Activated CD4-positive, alpha-beta T cell treated with anti-CD3 and anti-CD28 coated beads, Interleukin-2, amount 50 U/mL, for 24 hours (primary cell): ENCODE data around the gene IRAK2.

Source experiments
- DNase-seq, 2 donors: peaks; one replicate each; pipeline ENCODE4 v3.0.0-alpha.2; 2020; ENCODE audit warnings: low read depth in 1 of 2, low spot score in 1 of 2

The IRAK2 gene

DNA sequence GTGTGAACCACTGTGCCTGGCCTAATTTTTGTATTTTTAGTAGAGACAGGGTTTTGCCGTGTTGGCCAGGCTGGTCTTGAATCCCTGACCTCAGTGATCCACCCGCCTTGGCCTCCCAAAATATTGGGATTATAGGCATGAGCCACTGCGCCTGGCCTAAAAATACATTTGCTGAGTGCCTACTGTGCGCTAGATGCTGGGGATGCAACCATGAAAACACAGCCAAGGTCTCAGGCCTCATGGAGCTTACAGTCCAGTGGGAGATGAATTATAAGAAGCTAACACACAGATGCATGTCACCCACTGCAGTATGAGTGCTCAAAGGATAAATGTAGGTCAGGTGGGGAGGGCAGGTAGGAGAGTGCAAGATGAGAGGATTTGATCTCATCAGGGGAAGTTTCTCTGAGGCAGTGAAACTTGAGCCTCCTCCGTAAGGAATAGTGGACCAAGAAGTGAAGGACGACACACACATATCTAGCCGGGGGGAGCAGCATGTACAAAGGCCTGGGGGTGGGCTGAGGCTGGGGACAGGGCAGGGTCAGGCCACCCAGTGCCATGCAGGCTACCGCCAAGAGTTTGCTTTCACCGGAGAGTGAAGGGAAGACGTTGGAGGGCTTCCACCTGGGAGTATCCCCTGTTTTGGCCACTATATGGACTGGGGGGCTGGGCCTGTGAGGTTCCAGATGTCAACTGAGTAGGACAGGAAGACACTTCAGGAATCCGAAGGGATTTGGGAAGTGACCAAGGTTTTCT, 24.3 kb downstream of the IRAK2 start:
- DNase-seq = no peak

DNA sequence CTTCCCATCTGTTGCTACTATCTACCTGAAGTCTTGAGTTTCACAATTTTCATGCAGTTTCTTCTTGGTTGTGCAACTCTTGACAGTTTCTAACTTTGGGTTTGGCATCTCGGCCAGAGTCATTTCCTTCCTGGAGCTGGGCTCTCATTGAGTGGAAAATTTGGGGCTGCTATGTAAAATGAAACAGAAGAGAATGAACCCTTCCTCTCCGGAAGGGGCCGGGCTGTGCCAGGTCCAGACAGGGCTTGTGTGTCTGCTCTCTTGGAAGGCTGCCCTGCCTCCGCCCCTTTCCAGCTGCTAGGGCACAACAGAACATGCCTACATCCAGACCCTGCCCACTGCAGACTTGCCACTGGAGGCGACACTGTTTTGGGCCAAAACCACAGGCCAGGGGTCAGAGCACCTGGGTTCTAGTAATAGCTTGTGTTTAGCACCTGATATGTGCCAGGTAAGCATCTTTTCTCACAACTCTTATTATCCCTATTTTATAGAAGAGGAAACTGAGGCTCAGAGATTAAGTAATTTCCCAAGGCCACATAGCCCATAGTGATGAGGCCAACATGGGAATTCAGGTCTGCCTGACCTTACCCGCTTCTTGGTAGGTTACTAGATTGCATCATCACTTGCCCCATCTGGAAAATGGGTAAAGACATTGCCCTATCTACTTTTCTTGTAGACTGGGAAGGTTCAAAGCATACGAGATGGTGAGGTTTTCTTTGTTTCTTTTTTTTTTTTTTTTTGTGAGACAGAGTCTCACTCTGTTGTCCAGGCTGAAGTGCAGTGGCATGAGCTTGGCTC, 25.0 kb downstream of the IRAK2 start:
- DNase-seq = peak in 1 of 2 donors; percentile 20

- peak; percentile 14 to 49 for DNase-seq
Measured at GRCh38 chr3:10192953-10193691, 28.4 kb downstream of the IRAK2 start.

GRCh38 chr3:10193692-10194327, 29.1 kb downstream of the IRAK2 start:
- DNase-seq = no peak

DNA sequence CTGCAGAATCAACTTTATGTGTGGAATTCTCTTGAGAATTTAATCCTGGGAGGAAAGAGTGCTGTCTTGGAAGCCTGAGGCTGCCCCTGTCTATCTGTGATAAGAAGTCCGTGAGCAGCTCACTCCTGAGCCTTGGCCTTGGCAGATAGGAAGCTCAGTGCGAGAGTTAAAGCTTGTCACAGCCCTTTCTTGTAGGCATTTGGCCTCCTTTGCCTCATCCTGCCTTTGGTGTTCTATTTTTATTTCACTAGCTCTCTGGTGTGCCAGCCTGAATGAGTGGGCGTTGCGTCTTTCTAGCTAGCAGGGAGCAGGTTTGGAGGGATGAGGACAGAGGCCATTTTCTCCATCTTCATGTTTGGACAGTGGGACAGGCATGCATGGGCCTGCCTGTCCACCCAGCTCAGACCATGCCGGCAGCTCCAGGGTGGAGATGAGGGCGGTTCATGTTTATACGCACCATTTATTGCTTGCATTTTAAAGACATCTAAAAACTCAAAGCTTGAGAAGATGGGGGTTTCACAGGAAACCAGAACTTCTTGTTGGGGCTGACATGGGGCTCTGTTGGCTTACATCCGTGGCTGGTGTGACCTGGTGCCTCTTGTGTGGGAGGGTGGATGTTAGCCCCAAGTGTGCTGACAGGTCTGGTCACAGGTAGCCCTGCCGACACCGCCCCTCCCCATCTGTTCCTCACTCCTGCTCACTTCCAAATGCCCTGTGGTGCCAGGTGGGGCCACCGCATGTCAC, 29.8 kb downstream of the IRAK2 start:
- DNase-seq = peak in 1 of 2 donors; percentile 15

- DNase-seq = no peak
Measured at GRCh38 chr3:10195366-10196089, 30.8 kb downstream of the IRAK2 start.

DNA sequence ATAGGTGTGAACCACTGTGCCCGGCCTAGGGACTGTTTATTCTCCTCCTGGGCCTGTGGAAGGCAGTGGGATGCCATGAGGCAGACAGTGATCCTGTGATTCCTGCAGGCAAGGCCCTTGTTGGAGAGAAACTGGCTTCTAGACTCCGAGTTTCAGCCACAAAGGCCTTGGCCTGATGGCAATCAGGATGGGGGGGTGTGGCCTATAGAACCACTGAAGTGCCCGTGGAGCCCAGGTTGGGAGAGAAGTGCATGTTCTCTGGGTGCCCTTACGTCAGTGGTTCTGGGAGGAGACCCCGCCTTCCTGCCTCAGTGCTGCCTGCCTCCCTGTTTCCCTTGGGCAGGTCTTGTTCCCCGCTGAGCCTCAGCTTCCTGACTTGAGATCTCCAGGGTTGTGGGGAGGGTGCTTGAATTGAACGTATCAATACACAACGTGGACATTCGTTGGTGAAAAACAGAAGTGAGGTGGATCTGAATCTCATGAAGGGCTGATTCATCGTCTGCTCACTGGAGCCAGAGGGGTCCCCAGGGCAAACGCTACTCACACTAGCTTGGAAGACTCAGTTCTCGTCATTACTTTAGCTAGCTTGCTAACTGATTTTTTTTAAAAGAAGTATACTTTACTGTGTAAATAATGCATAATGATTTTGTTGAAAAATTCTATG, 31.8 kb downstream of the IRAK2 start:
- no peak for DNase-seq

DNA sequence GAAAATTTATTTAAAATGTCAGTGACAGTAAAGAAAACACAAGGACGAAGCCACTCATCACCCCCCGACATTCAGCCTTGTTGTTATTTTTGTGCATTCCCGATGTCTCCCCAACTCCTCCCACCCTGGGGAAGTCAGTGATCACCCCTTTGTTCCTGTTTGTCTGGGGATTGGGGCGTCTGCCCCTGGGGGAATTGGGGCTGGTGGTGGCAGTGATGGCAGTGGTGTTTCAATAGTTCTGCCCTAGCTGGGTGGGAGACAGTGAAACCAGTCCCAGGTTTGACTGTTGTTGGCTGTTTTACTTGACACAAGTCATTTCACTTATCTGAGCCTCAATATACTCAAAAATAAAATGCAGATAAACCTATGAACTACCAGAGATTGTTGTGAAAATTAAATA, 33.5 kb downstream of the IRAK2 start:
- no peak for DNase-seq

DNA sequence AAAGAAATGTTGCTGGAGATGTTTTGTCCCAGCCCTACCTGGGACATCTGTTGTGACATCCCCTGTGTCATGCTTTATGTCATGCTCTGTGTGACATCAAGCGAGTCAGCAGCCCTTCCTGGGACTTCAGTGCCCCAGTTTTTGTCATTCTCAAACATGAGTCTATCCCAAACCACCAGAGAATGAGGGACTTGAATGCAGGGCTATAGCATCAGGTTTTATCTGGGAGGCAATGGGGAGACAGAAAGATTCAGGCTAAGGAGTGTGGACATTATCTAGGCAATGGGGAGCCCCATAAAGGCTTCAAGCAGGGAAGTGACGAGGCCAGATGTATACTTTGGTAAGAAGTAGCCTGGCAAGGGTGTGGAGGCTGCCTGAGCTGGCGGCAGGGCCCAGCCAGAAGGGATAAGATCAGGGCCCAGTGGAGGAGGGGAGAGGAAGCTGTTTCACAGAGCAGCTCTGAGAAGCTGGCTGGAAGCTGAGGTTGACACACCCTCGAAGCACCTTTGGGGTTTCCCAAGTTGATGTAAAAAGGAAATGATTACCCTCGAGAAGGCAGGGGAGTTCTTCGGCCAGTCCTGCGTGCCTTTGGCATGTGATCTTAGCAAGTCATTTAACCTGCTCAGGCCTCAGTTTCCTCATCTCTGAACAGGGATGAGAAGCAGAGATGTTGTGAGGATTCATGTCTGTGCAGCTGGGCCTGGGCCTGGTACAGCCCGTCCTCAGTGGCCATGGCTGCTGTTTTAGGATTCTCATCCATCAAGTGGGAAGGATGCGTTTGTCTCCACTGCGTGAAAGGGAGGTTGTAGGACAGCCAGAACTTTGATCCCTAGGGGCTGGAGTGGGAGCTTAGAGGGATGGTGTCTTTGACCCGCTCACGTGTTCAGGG, 34.3 kb downstream of the IRAK2 start:
- peak; percentile 21 to 64 for DNase-seq

DNA sequence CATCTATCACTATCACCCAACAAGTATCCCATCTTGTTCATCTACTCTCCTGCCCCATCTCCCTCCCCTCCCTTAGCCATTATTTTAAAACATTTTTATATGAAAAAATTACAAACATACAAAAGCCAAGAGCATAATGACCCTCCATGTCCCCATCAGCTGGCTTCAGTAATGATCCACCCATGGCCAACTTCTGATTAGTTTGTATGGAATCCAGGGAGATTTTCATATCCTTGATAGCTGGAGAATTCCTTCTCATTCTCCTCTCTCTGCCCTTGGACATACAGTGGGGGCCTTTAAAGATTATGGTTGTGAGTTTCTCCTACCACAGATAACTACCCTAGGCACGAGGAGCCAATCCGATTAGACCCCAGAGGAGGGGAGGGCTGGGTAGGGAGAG, 40.2 kb downstream of the IRAK2 start:
- DNase-seq = no peak

DNA sequence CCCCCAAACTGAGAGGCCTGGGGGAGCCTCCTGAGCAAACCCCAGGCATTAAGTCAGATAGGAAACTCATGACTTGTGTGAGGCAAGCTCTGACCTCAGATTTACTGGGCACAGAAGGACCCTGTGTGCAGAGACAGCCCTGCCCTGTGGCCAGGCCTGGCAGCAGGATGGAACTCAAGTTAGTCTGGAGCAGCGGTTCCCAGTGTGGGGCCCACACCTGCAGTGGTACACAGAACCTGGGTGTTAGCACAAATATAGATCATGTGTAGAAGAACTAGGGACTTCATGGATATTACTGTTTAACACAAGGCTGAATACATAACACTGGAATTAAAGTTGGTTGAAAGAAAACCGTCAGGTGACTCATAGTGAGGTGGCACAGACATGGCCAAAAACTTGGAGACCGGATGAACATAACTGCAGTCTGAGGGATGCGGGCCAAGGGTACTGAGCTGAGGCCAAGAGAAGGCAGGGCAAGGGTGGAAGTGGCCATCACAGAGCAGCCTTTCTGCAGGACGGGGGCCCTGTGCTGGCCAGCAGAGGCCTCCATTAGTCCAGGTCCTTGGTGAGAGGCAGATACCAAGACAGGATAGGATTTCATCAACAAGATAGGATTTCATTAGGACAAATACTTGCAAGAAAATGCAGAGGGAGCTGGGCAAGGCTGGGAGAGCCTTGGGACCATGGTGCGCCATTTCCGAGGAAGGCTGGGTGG, 40.9 kb downstream of the IRAK2 start:
- no peak for DNase-seq

DNA sequence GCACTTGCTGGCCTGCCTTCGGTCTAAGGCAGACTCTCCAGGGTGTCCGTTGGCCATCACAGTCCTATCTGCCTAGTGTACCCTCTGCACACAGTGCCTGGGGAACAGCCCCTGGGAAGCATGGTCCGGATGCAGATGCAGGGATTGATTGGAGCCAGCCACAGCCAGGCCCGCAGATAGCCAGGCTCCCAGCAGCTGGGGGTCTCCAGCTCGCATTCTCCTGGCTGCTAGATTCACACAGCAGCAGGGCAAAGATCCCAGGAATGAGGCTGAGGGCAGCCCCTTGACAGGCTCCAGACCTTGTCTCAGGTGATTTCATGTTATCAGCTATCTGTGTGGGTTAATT, 41.4 kb downstream of the IRAK2 start:
- DNase-seq = no peak

- no peak for DNase-seq
Measured at GRCh38 chr3:10213156-10213792, 48.6 kb downstream of the IRAK2 start.

GRCh38 chr3:10215578-10216368, 51.1 kb downstream of the IRAK2 start:
- no peak for DNase-seq

DNA sequence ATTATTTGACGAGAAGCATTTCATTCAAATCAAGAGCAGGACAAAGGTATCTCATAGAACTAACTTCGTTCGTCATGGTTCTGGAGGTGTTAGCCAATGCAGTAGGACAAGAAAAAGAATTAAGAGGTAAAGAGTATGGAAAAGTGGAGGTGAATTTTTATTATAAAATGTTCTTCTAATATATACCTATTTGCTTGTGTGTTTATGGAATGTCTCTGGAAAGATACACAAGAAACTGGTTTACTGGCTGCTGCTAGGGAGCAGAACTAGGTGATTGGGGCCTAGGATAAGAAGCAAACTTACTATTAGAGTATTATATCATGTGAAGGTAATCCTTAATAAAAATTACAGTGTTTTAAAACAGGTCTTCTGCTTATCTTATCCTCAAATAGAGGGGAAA, 52.6 kb downstream of the IRAK2 start:
- DNase-seq = no peak

DNA sequence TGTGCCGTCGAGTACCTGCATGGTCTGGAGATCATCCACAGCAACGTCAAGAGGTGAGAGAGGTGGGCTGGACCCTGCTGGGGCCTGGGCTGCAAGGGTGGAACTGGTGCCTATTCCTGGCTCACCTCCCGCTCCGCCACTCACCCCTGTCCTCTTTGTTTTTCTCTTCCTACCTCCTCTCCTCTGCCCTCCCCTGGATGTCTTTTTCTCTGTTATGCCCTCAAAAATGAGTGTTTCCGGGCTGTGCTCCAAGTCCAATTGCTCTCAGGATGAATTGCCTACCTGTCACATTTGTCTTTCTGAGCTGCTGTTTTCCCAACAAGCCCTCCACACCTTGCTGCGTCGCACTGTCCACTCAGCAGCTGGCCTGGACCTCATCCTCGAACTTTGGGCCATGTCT, 55.0 kb downstream of the IRAK2 start:
- DNase-seq = no peak
